GM21526 (cell line): Measurements from ENCODE around the gene AKR7A3.
"Not testable (repeated sequence)": the region's sequence is repeated elsewhere in the genome, so short reads cannot be mapped to it uniquely, and the experiment has no call there.

ENCODE experiments used
- ATAC-seq: cut with Tn5 transposase; IDR thresholded peaks from one replicate; pipeline ENCODE4 v1.9.1; 2021; ENCODE audit warnings: moderate library complexity; ENCODE audit not compliant: unreplicated experiment, low FRiP score

The AKR7A3 gene

GRCh38 chr1:19257178-19257914, 31.2 kb downstream of the AKR7A3 start:
- no peak for ATAC-seq

DNA sequence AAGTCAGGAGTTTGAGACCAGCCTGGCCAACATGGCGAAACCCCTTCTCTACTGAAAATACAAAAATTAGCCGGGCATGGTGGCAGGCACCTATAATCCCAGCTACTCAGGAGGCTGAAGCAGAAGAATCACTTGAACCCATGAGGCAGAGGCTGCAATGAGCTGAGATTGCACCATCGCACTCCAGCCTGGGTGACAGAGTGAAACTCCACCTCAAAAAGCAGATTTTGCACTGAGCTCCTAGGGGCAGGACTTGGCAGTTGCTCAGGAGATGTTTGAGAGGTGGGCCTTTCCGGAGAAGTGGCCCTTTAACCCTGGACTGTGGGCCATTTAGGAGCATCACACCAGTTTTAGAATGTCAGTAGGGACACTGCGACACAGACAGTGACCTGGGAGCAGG, 32.3 kb downstream of the AKR7A3 start:
- ATAC-seq: not testable (repeated sequence)

GRCh38 chr1:19255288-19255687, 33.3 kb downstream of the AKR7A3 start:
- ATAC-seq: no peak

DNA sequence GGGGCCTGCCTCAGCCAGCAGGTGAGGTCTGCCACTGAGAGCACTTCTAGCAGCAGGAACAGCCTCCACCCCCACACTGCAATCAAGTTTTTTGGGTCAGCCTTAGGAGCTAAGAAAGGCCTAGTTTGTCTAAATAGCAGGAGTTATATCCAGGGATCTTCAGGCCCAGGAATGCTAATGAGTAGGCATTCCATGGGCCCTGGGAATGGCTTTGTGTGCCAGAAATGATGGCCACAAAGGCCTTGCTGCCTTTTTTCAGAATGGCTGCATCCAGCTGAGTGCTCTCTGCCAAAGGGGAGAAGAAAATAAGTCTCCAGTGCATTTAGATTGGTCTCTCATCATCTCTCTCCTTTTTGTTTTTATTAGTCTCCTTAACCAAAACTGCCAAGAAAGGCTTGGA, 34.2 kb downstream of the AKR7A3 start:
- ATAC-seq: no peak

- ATAC-seq: peak; percentile 61
Observed at GRCh38 chr1:19251305-19252196, 37.0 kb downstream of the AKR7A3 start, which contains the start of the genes EMC1 and MRTO4. TSS of gene EMC1 (minus strand) at chr1:19251524. CDS start at chr1:19251509, 15 bp downstream. TSS of gene MRTO4 (plus strand) at chr1:19251805. CDS start at chr1:19251836, 31 bp downstream.

DNA sequence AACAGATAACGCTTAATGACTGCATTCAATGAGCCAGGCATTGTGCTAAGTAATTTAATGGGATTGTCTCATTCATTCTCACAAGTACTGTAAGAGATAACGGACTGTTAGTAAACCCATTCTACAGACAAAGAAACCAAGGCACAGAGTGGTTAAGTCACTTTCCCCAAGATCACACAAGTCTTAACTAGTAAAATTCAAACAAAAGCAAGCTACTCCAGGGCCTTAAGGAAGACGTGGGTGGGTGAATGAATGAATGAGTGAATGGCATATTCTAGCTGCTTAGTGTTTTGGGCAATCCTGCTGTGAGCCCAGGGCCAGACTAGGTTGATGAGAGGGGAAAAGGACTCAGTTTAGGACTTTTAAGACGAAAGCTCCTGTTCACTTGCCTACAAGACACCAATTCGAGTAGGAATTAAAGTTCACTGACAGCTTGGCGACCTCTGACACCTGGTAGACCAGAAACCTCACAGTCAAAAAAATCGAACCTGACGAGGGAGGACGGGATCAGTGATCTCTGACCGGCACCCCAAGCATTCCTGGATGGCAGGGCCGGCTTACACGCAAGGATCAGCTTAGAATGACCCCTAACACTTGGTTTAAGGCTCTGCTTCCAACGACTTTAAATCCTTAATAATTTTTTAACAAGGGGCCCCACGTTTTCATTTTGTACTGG, 37.8 kb downstream of the AKR7A3 start:
- ATAC-seq: no peak

DNA sequence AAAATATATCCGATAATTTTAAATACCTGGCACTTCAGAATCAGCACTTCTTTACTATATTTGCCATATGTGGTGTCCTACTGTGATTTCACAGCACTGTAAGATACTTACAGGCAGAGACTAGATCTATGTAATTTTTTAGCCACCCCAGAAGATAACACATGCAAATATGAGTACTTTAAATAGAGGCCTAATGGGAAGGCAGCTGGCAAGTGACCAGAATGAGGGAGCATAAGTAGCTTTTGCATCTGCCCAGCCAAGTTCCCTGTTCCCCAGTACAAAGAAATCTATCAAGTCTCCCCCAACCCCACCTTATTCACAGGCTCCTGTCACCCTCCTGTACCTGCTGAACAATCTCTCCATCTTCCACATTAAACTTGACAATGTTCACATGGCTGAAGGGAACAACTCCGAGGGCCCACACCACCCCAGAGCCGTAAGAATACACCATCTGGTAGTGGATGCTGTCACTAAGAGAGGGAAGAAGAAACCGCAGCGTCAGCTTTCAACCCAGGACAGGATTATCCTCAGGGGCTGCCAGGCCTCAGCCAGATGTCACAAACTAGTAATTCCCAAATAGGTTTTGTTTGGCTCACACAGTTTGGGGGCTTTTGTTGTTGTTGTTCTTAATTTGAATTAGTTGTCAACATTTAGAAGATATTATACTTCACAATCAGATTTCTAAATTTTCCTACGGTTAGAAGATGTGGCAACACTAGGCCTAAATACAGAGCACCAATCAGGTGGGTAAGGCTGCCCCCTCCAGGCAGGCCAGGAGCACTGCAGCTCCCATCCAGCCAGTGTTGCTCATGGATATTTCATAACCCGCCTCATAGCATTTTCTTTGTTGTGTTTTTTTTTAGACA, 47.7 kb downstream of the AKR7A3 start:
- ATAC-seq: no peak

DNA sequence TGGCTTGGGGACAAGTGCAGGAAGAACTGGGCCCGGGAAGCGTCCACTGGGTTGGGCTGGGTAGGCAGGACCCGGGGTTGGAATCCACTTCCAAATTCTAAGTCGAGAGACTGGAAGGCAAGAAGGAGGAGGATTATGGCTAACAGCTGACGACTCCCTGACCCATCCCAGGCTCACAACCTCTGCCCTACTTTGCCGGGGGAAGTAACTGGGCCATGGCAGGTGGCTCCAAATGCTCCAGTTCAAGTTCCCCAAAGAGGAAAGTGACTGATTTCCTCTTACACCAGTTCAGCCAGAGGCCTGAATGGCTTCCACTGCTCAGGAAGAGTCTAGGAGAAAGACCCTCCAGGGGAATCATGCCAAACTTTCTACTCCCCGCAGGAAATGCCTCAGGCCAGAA, 48.7 kb downstream of the AKR7A3 start:
- no peak for ATAC-seq

DNA sequence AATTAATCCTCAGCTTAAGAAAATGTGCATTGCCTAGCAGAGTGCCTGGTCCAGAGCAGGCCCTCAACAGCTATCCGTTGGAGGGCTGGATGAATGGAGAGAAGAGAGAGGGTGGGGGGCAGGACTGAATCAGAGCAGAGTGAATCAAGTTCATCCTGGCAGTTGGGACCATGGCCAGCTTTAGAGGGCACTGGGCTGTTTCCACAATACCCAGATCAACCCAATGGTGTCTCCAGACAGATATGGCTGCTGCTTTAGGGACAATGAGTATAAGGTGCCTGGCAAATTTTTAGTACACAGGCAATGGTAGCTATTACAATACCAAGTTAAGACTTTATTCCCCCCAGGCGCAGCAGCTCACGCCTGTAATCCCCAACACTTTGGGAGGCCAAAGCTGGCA, 54.3 kb downstream of the AKR7A3 start:
- no peak for ATAC-seq
